ENCODE data around the gene HS6ST3.

GRCh38 chr13:96533408-96533807 lies 443.5 kb downstream of the HS6ST3 start:
- no peak for TF ChIP-seq EZH2 (IDR thresholded peaks at IDR 0.05; ENCODE audit: insufficient read depth, poor library complexity, severe bottlenecking)
- no peak for TF ChIP-seq EZH2phosphoT487 (IDR thresholded peaks at IDR 0.05; ENCODE audit: insufficient read depth, low read depth)

All from GM23248 (cell line).